ENCODE results near the gene TJP3. TPM values are rescaled to one million over a fixed set of nuclear protein-coding genes. Genes with fewer than 3 reads are reported as not detected.
A peak's percentile ranks its signal among the peaks of the same experiment; 100 is the strongest.

The TJP3 gene
- total RNA-seq, 2 donors from 2014 or later = 15.7 to 25.9 TPM

DNA sequence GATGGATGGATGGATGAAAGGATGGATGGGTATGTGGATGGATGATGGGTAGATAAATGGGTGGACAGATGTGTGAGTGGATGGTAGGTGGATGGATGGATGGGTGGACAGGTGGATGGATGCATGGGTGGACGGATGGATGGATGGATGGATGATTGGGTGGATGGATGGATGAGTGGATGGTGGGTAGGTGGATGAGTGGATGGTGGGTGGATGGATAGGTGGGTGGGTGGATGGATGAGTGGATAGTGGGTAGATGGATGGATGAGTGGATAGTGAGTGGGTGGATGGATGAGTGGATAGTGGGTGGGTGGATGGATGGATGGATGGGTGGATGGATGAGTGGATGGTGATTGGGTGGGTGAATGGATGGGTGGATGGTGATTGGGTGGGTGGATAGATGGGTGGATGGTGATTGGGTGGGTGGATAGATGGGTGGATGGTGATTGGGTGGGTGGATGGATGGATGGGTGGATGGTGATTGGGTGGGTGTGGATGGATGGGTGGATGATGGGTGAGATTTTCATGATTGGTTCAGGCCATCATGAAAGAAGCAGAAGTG, 68.4 kb downstream of the TJP3 start:
- Mint-ChIP-seq H3K27me3 (ENCODE audit: insufficient read depth) (peaks cover 7% of the 10 kb centered on the region), H3K27ac (no peak overlapping the region), H3K4me1 (no peaks in the 10 kb centered on the region), H3K36me3 (ENCODE audit: low read depth) (no peaks in the 10 kb centered on the region), H3K4me3 (no peak overlapping the region), H3K9me3 (peaks cover 9% of the 10 kb centered on the region)
- H3K27ac ChIP-seq (ENCODE audit: low read depth, low read length) = no peak overlapping the region
- WGBS, 2 experiments (ENCODE audit: insufficient coverage in 1 of 2, insufficient read length in 1 of 2) = 75 to 90% methylated on average over 1 of the region's 1 CpG
- no peaks in the 10 kb centered on the region for H3K27me3 ChIP-seq (ENCODE audit: control insufficient read depth, insufficient read depth, low read length, poor library complexity, severe bottlenecking)
- no peaks in the 10 kb centered on the region for H3K4me1 ChIP-seq (ENCODE audit: control insufficient read depth, insufficient read depth, low read length)
- TF ChIP-seq, protein P1, sequence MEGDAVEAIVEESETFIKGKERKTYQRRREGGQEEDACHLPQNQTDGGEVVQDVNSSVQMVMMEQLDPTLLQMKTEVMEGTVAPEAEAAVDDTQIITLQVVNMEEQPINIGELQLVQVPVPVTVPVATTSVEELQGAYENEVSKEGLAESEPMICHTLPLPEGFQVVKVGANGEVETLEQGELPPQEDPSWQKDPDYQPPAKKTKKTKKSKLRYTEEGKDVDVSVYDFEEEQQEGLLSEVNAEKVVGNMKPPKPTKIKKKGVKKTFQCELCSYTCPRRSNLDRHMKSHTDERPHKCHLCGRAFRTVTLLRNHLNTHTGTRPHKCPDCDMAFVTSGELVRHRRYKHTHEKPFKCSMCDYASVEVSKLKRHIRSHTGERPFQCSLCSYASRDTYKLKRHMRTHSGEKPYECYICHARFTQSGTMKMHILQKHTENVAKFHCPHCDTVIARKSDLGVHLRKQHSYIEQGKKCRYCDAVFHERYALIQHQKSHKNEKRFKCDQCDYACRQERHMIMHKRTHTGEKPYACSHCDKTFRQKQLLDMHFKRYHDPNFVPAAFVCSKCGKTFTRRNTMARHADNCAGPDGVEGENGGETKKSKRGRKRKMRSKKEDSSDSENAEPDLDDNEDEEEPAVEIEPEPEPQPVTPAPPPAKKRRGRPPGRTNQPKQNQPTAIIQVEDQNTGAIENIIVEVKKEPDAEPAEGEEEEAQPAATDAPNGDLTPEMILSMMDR (conservative IDR thresholded peaks at IDR 0.05) = no peak
- DNase-seq = no peak
- H3K9ac ChIP-seq (ENCODE audit: extremely low read depth, low read length, poor library complexity, severe bottlenecking) = no peak overlapping the region
- peaks cover 10% of the 10 kb centered on the region for H3K9me3 ChIP-seq (ENCODE audit: control insufficient read depth, low read length)
- H3K4me3 ChIP-seq (ENCODE audit: low read length) = no peak overlapping the region
- H3K36me3 ChIP-seq (ENCODE audit: control insufficient read depth, insufficient read depth, low read length) = no peaks in the 10 kb centered on the region

DNA sequence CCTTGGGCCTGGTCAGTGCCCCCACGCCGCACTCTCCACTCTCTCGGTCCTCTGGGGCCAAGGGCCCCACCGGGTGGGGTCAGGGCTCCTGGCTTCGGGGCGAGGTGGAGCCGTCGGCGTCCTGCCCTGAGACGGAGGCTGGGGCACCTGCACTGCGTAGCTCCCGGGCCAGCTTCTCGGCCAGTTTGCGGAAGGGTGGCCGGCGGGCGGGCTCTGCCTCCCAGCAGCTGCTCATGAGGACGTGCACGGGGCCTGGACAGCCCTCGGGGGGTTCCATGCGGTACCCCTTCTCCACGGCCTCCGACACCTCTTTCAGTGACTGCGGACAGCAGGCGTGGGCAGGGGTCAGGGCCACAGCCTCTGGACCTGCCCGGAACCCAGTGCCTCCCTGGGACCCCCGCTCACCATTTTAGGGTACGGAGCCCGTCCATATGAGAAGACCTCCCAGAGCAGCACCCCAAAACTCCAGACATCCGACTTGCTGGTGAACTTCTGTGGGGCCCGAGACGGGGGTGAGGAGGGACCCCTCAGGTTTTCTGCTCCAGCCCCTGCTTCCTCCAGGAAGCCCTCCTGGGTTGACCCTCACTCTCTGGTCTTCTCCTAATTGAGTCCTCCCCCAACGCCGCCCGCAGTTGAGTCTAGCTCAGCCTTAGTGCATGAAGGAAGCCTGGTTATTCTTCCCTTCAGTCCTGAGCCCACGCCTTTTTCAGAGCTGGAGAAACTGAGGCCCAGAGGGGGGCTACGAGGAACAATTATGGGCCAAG, 70.1 kb downstream of the TJP3 start:
- Mint-ChIP-seq H3K27me3 (ENCODE audit: insufficient read depth) (peaks cover 16% of the 10 kb centered on the region), H3K27ac (no peak overlapping the region), H3K4me3 (no peak overlapping the region), H3K36me3 (ENCODE audit: low read depth) (peaks cover 9% of the 10 kb centered on the region), H3K4me1 (no peaks in the 10 kb centered on the region), H3K9me3 (peaks cover 21% of the 10 kb centered on the region)
- Histone ChIP-seq H3K27ac (ENCODE audit: low read depth, low read length) (no peak overlapping the region), H3K9ac (ENCODE audit: extremely low read depth, low read length, poor library complexity, severe bottlenecking) (no peak overlapping the region), H3K4me3 (ENCODE audit: low read length) (no peak overlapping the region), H3K4me1 (ENCODE audit: control insufficient read depth, insufficient read depth, low read length) (no peaks in the 10 kb centered on the region), H3K36me3 (ENCODE audit: control insufficient read depth, insufficient read depth, low read length) (no peaks in the 10 kb centered on the region), H3K9me3 (ENCODE audit: control insufficient read depth, low read length) (peaks cover 20% of the 10 kb centered on the region), H3K27me3 (ENCODE audit: control insufficient read depth, insufficient read depth, low read length, poor library complexity, severe bottlenecking) (no peaks in the 10 kb centered on the region)
- peak; percentile 38 for DNase-seq
- TF ChIP-seq, protein P1 (conservative IDR thresholded peaks at IDR 0.05) = no peak
- WGBS, 2 experiments (ENCODE audit: insufficient coverage in 1 of 2, insufficient read length in 1 of 2) = 90 to 92% methylated on average over 24 to 37 of the region's 37 CpGs

DNA sequence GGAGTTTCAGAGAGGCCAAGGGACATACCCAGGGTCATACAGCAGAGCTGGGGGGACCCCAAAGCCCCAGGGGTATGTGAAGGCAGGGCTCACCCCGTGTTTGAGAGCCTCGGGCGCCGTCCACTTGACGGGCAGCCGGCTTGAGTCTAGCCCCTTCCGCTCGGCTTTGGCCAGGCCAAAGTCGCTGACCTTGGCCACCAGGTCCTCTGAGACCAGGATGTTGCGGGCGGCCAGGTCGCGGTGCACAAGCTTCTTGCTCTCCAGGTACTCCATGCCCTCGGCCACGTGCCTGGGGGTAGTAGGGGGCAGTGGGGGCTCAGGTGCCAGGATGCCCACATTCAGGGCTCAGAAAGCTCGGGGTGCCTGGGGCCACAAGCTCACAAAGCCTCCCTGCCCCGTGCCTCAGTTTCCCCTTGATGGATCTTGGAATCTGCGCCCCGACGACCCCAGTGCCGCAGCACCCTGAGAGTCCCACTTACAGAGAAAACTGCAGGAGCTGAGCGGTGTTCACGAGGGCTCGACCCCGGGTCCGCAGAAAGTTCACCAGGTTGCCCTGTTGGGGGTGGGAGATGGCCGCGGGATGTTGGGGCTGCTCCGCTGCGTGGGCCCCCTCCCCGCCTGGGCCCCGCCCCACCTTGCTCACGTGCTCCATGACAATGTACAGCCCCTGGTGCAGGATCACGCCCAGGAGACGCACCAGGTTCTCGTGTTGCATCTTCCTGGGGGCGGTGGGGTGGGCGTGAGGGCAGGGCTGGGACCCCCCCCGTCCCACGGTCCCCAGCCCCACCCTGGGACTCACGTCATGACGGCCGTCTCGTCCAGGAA, 70.9 kb downstream of the TJP3 start:
- no peak overlapping the region for H3K27ac ChIP-seq (ENCODE audit: low read depth, low read length)
- H3K4me1 ChIP-seq (ENCODE audit: control insufficient read depth, insufficient read depth, low read length) = no peaks in the 10 kb centered on the region
- peaks cover 20% of the 10 kb centered on the region for H3K27me3 Mint-ChIP-seq (ENCODE audit: insufficient read depth)
- H3K9me3 ChIP-seq (ENCODE audit: control insufficient read depth, low read length) = peaks cover 20% of the 10 kb centered on the region
- TF ChIP-seq, protein P1 (conservative IDR thresholded peaks at IDR 0.05) = no peak
- peaks cover 3% of the 10 kb centered on the region for H3K27me3 ChIP-seq (ENCODE audit: control insufficient read depth, insufficient read depth, low read length, poor library complexity, severe bottlenecking)
- peak; percentile 37 for DNase-seq
- H3K9me3 Mint-ChIP-seq = peaks cover 21% of the 10 kb centered on the region
- no peak overlapping the region for H3K4me3 ChIP-seq (ENCODE audit: low read length)
- H3K4me1 Mint-ChIP-seq = no peaks in the 10 kb centered on the region
- H3K4me3 Mint-ChIP-seq = no peak overlapping the region
- no peak overlapping the region for H3K9ac ChIP-seq (ENCODE audit: extremely low read depth, low read length, poor library complexity, severe bottlenecking)
- no peak overlapping the region for H3K27ac Mint-ChIP-seq
- 77 to 87% methylated on average over 13 to 44 of the region's 44 CpGs for WGBS, 2 experiments (ENCODE audit: insufficient coverage in 1 of 2, insufficient read length in 1 of 2)
- no peaks in the 10 kb centered on the region for H3K36me3 ChIP-seq (ENCODE audit: control insufficient read depth, insufficient read depth, low read length)
- H3K36me3 Mint-ChIP-seq (ENCODE audit: low read depth) = peaks cover 9% of the 10 kb centered on the region

Measured in endodermal cell (in vitro differentiated cells).